ENCODE measurements around the gene NACAD. TPM values are rescaled to one million over a fixed set of nuclear protein-coding genes. Genes with fewer than 3 reads are reported as not detected.

The NACAD gene
- total RNA-seq, 4 donors from 2014 or later: 0.51 to 26.9 (median 5.4) TPM

DNA sequence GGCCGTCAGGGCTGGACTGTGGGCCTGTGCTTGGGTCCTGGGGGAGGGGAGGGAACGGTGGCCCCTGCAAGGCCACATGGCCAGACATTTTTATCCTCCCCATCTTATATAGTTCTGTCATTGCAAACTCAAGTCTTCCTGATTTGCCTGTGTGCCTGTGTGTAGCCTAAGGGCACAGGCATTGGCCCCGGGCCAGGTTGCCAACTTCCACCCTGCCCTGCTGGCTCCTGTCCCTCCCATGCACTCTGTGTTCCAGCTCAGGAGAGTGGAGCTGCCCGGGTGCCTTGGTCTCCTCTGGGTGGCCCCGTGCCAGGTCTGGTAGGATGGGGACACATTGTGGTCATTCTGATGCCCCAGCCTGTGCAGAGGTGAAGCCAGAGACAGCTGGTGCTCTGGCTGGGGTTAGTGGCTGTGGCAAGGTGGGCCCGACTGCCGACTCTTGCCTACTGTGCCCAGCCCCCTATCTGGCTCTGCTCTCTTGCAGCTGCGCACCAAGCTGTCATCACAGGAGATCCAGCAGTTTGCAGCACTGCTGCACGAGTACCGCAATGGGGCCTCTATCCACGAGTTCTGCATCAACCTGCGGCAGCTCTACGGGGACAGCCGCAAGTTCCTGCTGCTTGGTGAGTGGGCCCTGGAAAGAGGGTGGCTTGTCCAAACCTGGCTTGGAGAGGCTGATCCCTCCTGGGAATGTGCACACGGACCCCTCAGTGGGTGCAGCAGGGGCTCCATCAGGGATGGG lies 14.8 kb downstream of the NACAD start:
- Histone ChIP-seq H3K4me3 (no peak overlapping the region), H3K9me3 (no peaks in the 10 kb centered on the region), H3K27ac (no peak overlapping the region), H3K36me3 (no peaks in the 10 kb centered on the region), H3K27me3 (no peaks in the 10 kb centered on the region), H3K4me1 (no peaks in the 10 kb centered on the region)
- no peak for DNase-seq
- no peak for TF ChIP-seq POLR2A (IDR thresholded peaks at IDR 0.05)
- TF ChIP-seq, protein P1, sequence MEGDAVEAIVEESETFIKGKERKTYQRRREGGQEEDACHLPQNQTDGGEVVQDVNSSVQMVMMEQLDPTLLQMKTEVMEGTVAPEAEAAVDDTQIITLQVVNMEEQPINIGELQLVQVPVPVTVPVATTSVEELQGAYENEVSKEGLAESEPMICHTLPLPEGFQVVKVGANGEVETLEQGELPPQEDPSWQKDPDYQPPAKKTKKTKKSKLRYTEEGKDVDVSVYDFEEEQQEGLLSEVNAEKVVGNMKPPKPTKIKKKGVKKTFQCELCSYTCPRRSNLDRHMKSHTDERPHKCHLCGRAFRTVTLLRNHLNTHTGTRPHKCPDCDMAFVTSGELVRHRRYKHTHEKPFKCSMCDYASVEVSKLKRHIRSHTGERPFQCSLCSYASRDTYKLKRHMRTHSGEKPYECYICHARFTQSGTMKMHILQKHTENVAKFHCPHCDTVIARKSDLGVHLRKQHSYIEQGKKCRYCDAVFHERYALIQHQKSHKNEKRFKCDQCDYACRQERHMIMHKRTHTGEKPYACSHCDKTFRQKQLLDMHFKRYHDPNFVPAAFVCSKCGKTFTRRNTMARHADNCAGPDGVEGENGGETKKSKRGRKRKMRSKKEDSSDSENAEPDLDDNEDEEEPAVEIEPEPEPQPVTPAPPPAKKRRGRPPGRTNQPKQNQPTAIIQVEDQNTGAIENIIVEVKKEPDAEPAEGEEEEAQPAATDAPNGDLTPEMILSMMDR (IDR thresholded peaks at IDR 0.05): no peak
- intact Hi-C loops (cut with DNase I; ENCODE audit: low total_unique reads): no loop called here

DNA sequence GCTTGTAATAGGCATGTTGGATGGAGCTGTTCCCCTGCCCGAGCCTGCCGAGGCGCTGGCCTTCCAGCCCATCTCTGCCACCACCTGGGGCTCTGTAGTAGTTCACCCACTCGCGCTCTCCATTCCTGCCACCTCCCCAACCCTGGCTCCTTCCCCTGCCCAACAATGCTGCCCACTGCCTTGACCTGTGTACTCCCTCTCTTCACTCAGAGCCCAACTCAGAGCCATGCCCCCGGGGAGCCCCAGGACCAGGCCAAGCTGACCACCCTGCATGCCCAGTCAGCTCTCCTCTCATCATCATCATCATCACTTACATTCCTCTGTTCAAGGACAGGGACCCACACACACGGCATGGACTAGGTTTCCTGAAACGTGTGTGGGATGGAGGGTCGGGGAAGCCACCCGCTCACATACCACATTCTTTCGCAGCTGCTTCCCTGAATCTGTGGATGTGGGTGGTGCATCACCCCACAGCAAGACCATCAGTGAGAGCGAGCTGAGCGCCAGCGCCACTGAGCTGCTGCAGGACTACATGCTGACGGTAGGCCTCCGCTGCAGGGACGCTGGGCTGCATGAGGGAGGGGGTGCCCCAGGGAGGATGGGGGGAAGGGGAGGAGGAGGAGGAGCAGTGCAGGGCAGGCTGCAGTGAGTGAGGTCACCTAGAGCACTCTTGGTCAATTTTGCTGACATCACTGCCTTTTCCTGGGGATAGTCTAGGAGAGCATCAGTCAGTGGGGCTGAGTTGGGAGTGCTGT lies 15.6 kb downstream of the NACAD start:
- intact Hi-C loops (cut with DNase I; ENCODE audit: low total_unique reads): no loop called here
- Histone ChIP-seq H3K27me3 (no peaks in the 10 kb centered on the region), H3K4me3 (no peak overlapping the region), H3K27ac (no peak overlapping the region), H3K9me3 (no peaks in the 10 kb centered on the region), H3K36me3 (no peaks in the 10 kb centered on the region), H3K4me1 (no peaks in the 10 kb centered on the region)
- DNase-seq: no peak
- TF ChIP-seq POLR2A (IDR thresholded peaks at IDR 0.05): no peak

DNA sequence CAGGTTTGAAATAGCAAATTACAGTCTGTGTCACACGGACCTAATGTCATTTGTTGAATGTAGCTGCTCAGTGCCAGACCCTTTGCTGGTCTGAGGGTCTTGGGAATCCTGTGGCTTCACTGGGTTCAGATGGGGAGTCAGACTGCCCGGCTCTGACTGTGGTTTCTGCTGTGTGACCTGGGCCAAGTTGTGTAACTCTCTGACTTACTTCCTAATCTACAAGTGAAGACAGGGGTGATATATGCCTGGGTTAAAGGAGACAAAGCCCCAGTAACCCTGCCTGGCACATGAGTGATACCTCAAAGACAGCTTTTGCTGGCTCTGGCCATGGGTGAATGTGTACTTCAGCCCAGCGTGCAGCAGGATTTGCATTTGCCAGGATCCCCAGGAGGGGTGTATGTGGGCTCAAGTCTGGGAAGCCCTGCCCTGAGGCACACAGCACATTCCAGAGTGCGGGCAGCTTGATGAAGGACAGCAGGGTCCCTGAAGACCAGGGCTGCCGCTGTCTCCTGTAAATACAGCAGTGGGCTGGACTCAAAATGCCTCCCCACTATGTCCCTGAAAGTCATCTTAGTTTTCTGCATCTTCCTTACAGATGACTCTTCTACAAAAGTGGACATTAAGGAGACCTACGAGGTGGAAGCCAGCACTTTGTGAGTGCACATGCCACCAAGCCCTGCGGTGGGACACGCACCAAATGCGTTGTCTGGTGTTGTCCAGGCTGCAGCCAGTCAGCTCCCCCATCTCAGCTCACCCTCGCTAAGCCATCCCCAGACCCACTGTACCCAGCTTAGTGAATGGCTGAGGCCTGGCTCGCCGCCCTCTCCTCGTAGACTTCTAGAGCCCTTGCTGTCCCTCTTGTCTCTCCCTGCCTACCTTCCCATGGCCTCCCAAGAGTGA lies 16.4 kb downstream of the NACAD start:
- H3K9me3 ChIP-seq: no peaks in the 10 kb centered on the region
- TF ChIP-seq, protein P1 (IDR thresholded peaks at IDR 0.05): no peak
- no peak for TF ChIP-seq POLR2A (IDR thresholded peaks at IDR 0.05)
- H3K4me3 ChIP-seq: no peak overlapping the region
- H3K36me3 ChIP-seq: no peaks in the 10 kb centered on the region
- no peak overlapping the region for H3K27ac ChIP-seq
- no peak for DNase-seq
- H3K4me1 ChIP-seq: no peaks in the 10 kb centered on the region
- intact Hi-C loops (cut with DNase I; ENCODE audit: low total_unique reads): no loop called here
- no peaks in the 10 kb centered on the region for H3K27me3 ChIP-seq

DNA sequence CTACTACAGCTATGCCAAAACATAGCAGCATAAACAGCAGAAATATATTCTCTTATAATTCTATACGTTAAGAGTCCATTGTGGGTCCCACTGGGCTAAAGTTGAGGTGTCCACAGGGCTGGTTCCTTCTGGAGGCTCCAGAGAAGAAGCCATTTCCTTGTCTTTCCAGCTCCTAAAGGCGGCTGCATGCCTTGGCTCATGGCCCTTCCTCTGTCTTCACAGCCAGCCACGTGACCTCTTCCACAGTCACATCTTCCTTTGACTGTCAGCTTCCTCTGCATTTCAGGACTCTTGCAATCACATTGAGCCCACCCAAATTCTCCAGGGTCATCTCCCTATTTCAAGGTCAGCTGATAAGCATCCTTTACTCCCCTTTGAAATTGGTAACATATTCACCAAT lies 17.2 kb downstream of the NACAD start:
- DNase-seq: no peak
- Histone ChIP-seq H3K4me3 (no peak overlapping the region), H3K4me1 (no peaks in the 10 kb centered on the region), H3K27me3 (no peaks in the 10 kb centered on the region), H3K9me3 (no peaks in the 10 kb centered on the region), H3K36me3 (no peaks in the 10 kb centered on the region), H3K27ac (no peak overlapping the region)
- TF ChIP-seq, protein P1 (IDR thresholded peaks at IDR 0.05): no peak
- TF ChIP-seq POLR2A (IDR thresholded peaks at IDR 0.05): no peak
- intact Hi-C loops (cut with DNase I; ENCODE audit: low total_unique reads): no loop called here

DNA sequence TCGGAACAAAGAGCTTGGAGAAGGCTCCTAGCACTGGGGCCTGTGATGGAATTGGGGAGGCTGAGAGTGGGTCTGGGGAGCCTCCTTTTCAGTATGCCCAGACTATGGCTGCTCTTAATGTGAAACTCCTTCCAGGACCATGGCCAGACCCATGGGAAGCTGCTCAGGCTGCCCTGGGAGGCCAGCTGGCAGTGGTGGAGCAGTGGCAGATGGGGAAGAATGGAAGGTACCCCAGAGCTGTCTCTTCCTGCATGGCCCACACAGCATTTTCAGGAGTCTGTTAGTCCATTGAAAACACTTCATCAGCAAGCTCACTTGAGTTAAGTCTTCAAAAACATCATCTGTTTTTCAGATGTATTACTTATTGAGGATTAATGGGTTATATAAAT lies 18.5 kb downstream of the NACAD start:
- H3K9me3 ChIP-seq: no peaks in the 10 kb centered on the region
- no peak for DNase-seq
- intact Hi-C loops (cut with DNase I; ENCODE audit: low total_unique reads): no loop called here
- H3K4me1 ChIP-seq: no peaks in the 10 kb centered on the region
- TF ChIP-seq, protein P1 (IDR thresholded peaks at IDR 0.05): no peak
- TF ChIP-seq POLR2A (IDR thresholded peaks at IDR 0.05): no peak
- no peaks in the 10 kb centered on the region for H3K27me3 ChIP-seq
- H3K36me3 ChIP-seq: no peaks in the 10 kb centered on the region
- no peak overlapping the region for H3K27ac ChIP-seq
- H3K4me3 ChIP-seq: no peak overlapping the region

Measured in uterus (tissue), 4 donors.